ENCODE measurements around the gene ZG16. TPM values are rescaled to one million over a fixed set of nuclear protein-coding genes. Genes with fewer than 3 reads are reported as not detected.

The ZG16 gene
- total RNA-seq, 2 donors from 2014 or later: not detected

- ATAC-seq (no peak), DNase-seq (ENCODE audit: low spot score) (no peak)
- Mint-ChIP-seq H3K4me1 (ENCODE audit: low read depth in 2 of 2) (peaks cover 48 to 56% of the 10 kb centered on the region in 2 donors), H3K4me3 (peak overlapping the region; percentile 91), H3K27ac (no peak overlapping the region), H3K36me3 (peaks cover 7% of the 10 kb centered on the region), H3K27me3 (no peaks in the 10 kb centered on the region), H3K9me3 (no peaks in the 10 kb centered on the region)
Observed at GRCh38 chr16:29812754-29813643, 34.9 kb downstream of the ZG16 start.

- Mint-ChIP-seq H3K4me1 (ENCODE audit: low read depth in 2 of 2) (peaks cover 47 to 57% of the 10 kb centered on the region in 2 donors), H3K36me3 (peaks cover 7% of the 10 kb centered on the region), H3K9me3 (no peaks in the 10 kb centered on the region), H3K27ac (peak overlapping the region; percentile 84 to 90), H3K4me3 (no peak overlapping the region), H3K27me3 (no peaks in the 10 kb centered on the region)
- no peak for ATAC-seq
- DNase-seq (ENCODE audit: low spot score): no peak
Observed at GRCh38 chr16:29813644-29814562, 35.8 kb downstream of the ZG16 start.

GRCh38 chr16:29814592-29814991 is 36.5 kb downstream of the ZG16 start:
- ATAC-seq (no peak), DNase-seq (ENCODE audit: low spot score) (no peak)
- H3K4me1 Mint-ChIP-seq (ENCODE audit: low read depth in 2 of 2): peaks cover 54 to 63% of the 10 kb centered on the region in 2 donors
- no peaks in the 10 kb centered on the region for H3K9me3 Mint-ChIP-seq
- H3K36me3 Mint-ChIP-seq: peaks cover 7% of the 10 kb centered on the region
- peak overlapping the region; percentile 89 for H3K4me3 Mint-ChIP-seq
- peak overlapping the region; percentile 84 to 90 for H3K27ac Mint-ChIP-seq
- H3K27me3 Mint-ChIP-seq: no peaks in the 10 kb centered on the region

- H3K9me3 Mint-ChIP-seq: no peaks in the 10 kb centered on the region
- H3K27ac Mint-ChIP-seq: peak overlapping the region; percentile 84 to 90
- no peak for DNase-seq (ENCODE audit: low spot score)
- peaks cover 59 to 65% of the 10 kb centered on the region in 2 donors for H3K4me1 Mint-ChIP-seq (ENCODE audit: low read depth in 2 of 2)
- no peak for ATAC-seq
- H3K27me3 Mint-ChIP-seq: no peaks in the 10 kb centered on the region
- H3K36me3 Mint-ChIP-seq: peaks cover 7% of the 10 kb centered on the region
- peak overlapping the region; percentile 89 for H3K4me3 Mint-ChIP-seq
Observed at GRCh38 chr16:29815032-29815721, 37.1 kb downstream of the ZG16 start.

GRCh38 chr16:29815793-29816693 is 38.0 kb downstream of the ZG16 start, which contains the start of gene PAGR1:
Gene PAGR1, plus strand, starts transcription at chr16:29816152. Its CDS starts 374 bp downstream, at chr16:29816526.
- Mint-ChIP-seq H3K4me1 (ENCODE audit: low read depth in 2 of 2) (peaks cover 56 to 65% of the 10 kb centered on the region in 2 donors), H3K9me3 (no peaks in the 10 kb centered on the region)

GRCh38 chr16:29816694-29817441 is 38.8 kb downstream of the ZG16 start:
- Mint-ChIP-seq H3K4me3 (peak overlapping the region; percentile 89), H3K27me3 (no peaks in the 10 kb centered on the region), H3K36me3 (peaks cover 7% of the 10 kb centered on the region), H3K27ac (peak overlapping the region; percentile 84 to 90), H3K9me3 (no peaks in the 10 kb centered on the region), H3K4me1 (ENCODE audit: low read depth in 2 of 2) (peaks cover 55 to 58% of the 10 kb centered on the region in 2 donors)
- DNase-seq (ENCODE audit: low spot score): peak; percentile 72
- peak; percentile 46 for ATAC-seq

More at GRCh38 chr16:29815793-29816693, 38.0 kb downstream of the ZG16 start, which contains the start of gene PAGR1:
- DNase-seq (ENCODE audit: low spot score) (peak; percentile 98), ATAC-seq (peak; percentile 88 to 90)
- Mint-ChIP-seq H3K36me3 (peaks cover 7% of the 10 kb centered on the region), H3K27me3 (no peaks in the 10 kb centered on the region), H3K27ac (peak within 1 kb of the TSS; percentile 84 to 90), H3K4me3 (peak within 1 kb of the TSS; percentile 89)

- Mint-ChIP-seq H3K4me1 (ENCODE audit: low read depth in 2 of 2) (peaks cover 55% of the 10 kb centered on the region in 2 donors), H3K27ac (peak overlapping the region; percentile 78 to 98), H3K36me3 (peaks cover 7% of the 10 kb centered on the region), H3K4me3 (peak overlapping the region; percentile 96), H3K27me3 (no peaks in the 10 kb centered on the region), H3K9me3 (no peaks in the 10 kb centered on the region)
- DNase-seq (ENCODE audit: low spot score) (no peak), ATAC-seq (no peak)
Observed at GRCh38 chr16:29818082-29818481, 40.0 kb downstream of the ZG16 start.

GRCh38 chr16:29819506-29819905 is 41.5 kb downstream of the ZG16 start:
- Mint-ChIP-seq H3K4me1 (ENCODE audit: low read depth in 2 of 2) (peaks cover 51 to 55% of the 10 kb centered on the region in 2 donors), H3K9me3 (no peaks in the 10 kb centered on the region), H3K4me3 (peak overlapping the region; percentile 96), H3K27me3 (no peaks in the 10 kb centered on the region), H3K36me3 (peaks cover 7% of the 10 kb centered on the region), H3K27ac (peak overlapping the region; percentile 94 to 98)
- ATAC-seq (no peak), DNase-seq (ENCODE audit: low spot score) (no peak)

- ATAC-seq (no peak), DNase-seq (ENCODE audit: low spot score) (no peak)
- Mint-ChIP-seq H3K27ac (peak within 1 kb of the TSS; percentile 94 to 98), H3K4me3 (peak within 1 kb of the TSS; percentile 96), H3K9me3 (no peaks in the 10 kb centered on the region), H3K4me1 (ENCODE audit: low read depth in 2 of 2) (peaks cover 49 to 53% of the 10 kb centered on the region in 2 donors), H3K36me3 (peaks cover 7% of the 10 kb centered on the region), H3K27me3 (no peaks in the 10 kb centered on the region)
Observed at GRCh38 chr16:29820271-29820701, 42.2 kb downstream of the ZG16 start, which contains the start of gene MVP. Gene MVP, plus strand, starts transcription at chr16:29820462. Its CDS starts 10,088 bp downstream, at chr16:29830550.

- peak; percentile 82 for DNase-seq (ENCODE audit: low spot score)
- H3K4me3 Mint-ChIP-seq: peak overlapping the region; percentile 96
- H3K36me3 Mint-ChIP-seq: peaks cover 7% of the 10 kb centered on the region
- peak overlapping the region; percentile 94 to 98 for H3K27ac Mint-ChIP-seq
- no peaks in the 10 kb centered on the region for H3K27me3 Mint-ChIP-seq
- H3K9me3 Mint-ChIP-seq: no peaks in the 10 kb centered on the region
- peaks cover 46 to 54% of the 10 kb centered on the region in 2 donors for H3K4me1 Mint-ChIP-seq (ENCODE audit: low read depth in 2 of 2)
- peak; percentile 58 to 73 for ATAC-seq
Observed at GRCh38 chr16:29820730-29821642, 42.9 kb downstream of the ZG16 start.

- peak overlapping the region; percentile 94 to 98 for H3K27ac Mint-ChIP-seq
- ATAC-seq (no peak), DNase-seq (ENCODE audit: low spot score) (no peak)
- no peaks in the 10 kb centered on the region for H3K9me3 Mint-ChIP-seq
- peak overlapping the region; percentile 96 for H3K4me3 Mint-ChIP-seq
- peaks cover 42 to 53% of the 10 kb centered on the region in 2 donors for H3K4me1 Mint-ChIP-seq (ENCODE audit: low read depth in 2 of 2)
- H3K27me3 Mint-ChIP-seq: no peaks in the 10 kb centered on the region
- H3K36me3 Mint-ChIP-seq: peaks cover 7% of the 10 kb centered on the region
Observed at GRCh38 chr16:29821643-29822115, 43.6 kb downstream of the ZG16 start.
